ENCODE results near the gene L3MBTL3.

GRCh38 chr6:130119211-130119610 lies 100.8 kb downstream of the L3MBTL3 start:
- TF ChIP-seq PBX3 (IDR thresholded peaks at IDR 0.05) (no peak), REST (IDR thresholded peaks at IDR 0.05) (no peak), CHD2 (IDR thresholded peaks at IDR 0.05; ENCODE audit: low read length, partially characterized antibody) (no peak), RCOR1 (IDR thresholded peaks at IDR 0.05; ENCODE audit: low read depth, low read length) (no peak), POLR2A (IDR thresholded peaks at IDR 0.05; ENCODE audit: low read length) (no peak)
- TF ChIP-seq, protein P1, sequence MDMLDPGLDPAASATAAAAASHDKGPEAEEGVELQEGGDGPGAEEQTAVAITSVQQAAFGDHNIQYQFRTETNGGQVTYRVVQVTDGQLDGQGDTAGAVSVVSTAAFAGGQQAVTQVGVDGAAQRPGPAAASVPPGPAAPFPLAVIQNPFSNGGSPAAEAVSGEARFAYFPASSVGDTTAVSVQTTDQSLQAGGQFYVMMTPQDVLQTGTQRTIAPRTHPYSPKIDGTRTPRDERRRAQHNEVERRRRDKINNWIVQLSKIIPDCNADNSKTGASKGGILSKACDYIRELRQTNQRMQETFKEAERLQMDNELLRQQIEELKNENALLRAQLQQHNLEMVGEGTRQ (IDR thresholded peaks at IDR 0.05), result no peak

All from A549 (cell line).